GM23338 (cell line): Measurements from ENCODE around the gene ENTPD1.

Experiments used
- EZH2 ChIP-seq: fragments of 200-600 bp; sonication (generic); IDR thresholded peaks from one replicate; pipeline ENCODE4 v1.8.0; 2017; ENCODE audit warnings: antibody characterized with exemption, mild to moderate bottlenecking, low read depth; ENCODE audit not compliant: unreplicated experiment
- EZH2phosphoT487 ChIP-seq: fragments of 200-600 bp; sonication (generic); IDR thresholded peaks from one replicate; pipeline ENCODE4 v1.8.1; 2018; ENCODE audit warnings: antibody characterized with exemption; ENCODE audit not compliant: unreplicated experiment
- POLR2AphosphoS5 ChIP-seq: IDR thresholded peaks from 2 replicates; pipeline ENCODE4 v1.6.1; 2016; ENCODE audit warnings: antibody characterized with exemption, low read depth
- ZNF331 ChIP-seq: fragments of 250-450 bp; sonication (Bioruptor Pico); IDR thresholded peaks from 2 replicates; pipeline ENCODE4 v1.5.0; 2020; ENCODE audit warnings: low read depth, mild to moderate bottlenecking, moderate library complexity
- TF ChIP-seq, protein P1 (sequence below), 2 experiments: fragments of 200-600 bp in 1 of 2; sonication (generic) in 1 of 2; conservative IDR thresholded peaks; 2 replicates each; pipeline versions ENCODE4 v1.5.1 to v1.6.1; 2016 to 2017; ENCODE audit warnings: antibody characterized with exemption in 2 of 2, low read depth in 2 of 2, mild to moderate bottlenecking in 2 of 2, moderate library complexity in 1 of 2
- TF ChIP-seq, protein P2 (sequence below): IDR thresholded peaks from one replicate; pipeline ENCODE4 v1.6.1; 2018; ENCODE audit warnings: antibody characterized with exemption; ENCODE audit not compliant: unreplicated experiment

DNA sequence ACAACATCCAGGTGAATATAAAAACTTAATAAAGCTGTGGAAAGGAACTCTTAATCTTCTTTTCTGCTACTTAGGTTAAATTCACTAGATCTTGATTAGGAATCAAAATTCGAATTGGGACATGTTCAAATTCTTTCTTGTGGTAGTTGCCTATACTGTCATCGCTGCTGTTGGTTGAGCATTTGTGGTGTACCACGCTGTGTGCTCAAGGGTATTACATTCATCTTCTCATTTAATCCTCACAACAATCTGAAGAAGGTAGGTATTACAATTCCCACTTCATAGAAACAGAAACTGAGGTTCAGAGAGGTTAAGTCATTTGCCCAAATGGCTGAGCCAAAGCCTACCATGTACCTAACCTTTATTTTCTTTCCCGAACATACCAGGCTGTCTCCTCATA, 111.9 kb downstream of the ENTPD1 start:
- TF ChIP-seq EZH2: no peak
- TF ChIP-seq, protein P1, sequence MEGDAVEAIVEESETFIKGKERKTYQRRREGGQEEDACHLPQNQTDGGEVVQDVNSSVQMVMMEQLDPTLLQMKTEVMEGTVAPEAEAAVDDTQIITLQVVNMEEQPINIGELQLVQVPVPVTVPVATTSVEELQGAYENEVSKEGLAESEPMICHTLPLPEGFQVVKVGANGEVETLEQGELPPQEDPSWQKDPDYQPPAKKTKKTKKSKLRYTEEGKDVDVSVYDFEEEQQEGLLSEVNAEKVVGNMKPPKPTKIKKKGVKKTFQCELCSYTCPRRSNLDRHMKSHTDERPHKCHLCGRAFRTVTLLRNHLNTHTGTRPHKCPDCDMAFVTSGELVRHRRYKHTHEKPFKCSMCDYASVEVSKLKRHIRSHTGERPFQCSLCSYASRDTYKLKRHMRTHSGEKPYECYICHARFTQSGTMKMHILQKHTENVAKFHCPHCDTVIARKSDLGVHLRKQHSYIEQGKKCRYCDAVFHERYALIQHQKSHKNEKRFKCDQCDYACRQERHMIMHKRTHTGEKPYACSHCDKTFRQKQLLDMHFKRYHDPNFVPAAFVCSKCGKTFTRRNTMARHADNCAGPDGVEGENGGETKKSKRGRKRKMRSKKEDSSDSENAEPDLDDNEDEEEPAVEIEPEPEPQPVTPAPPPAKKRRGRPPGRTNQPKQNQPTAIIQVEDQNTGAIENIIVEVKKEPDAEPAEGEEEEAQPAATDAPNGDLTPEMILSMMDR (conservative IDR thresholded peaks at IDR 0.05; ENCODE audit: low read depth in 2 of 2): no peak
- no peak for TF ChIP-seq POLR2AphosphoS5
- TF ChIP-seq, protein P2, sequence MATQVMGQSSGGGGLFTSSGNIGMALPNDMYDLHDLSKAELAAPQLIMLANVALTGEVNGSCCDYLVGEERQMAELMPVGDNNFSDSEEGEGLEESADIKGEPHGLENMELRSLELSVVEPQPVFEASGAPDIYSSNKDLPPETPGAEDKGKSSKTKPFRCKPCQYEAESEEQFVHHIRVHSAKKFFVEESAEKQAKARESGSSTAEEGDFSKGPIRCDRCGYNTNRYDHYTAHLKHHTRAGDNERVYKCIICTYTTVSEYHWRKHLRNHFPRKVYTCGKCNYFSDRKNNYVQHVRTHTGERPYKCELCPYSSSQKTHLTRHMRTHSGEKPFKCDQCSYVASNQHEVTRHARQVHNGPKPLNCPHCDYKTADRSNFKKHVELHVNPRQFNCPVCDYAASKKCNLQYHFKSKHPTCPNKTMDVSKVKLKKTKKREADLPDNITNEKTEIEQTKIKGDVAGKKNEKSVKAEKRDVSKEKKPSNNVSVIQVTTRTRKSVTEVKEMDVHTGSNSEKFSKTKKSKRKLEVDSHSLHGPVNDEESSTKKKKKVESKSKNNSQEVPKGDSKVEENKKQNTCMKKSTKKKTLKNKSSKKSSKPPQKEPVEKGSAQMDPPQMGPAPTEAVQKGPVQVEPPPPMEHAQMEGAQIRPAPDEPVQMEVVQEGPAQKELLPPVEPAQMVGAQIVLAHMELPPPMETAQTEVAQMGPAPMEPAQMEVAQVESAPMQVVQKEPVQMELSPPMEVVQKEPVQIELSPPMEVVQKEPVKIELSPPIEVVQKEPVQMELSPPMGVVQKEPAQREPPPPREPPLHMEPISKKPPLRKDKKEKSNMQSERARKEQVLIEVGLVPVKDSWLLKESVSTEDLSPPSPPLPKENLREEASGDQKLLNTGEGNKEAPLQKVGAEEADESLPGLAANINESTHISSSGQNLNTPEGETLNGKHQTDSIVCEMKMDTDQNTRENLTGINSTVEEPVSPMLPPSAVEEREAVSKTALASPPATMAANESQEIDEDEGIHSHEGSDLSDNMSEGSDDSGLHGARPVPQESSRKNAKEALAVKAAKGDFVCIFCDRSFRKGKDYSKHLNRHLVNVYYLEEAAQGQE: no peak
- TF ChIP-seq EZH2phosphoT487: no peak
- TF ChIP-seq ZNF331 (CRISPR knock-in tag): no peak
